HEK293 (cell line): ENCODE results near the gene ZNF316.

Source experiments
- CTCF ChIA-PET: fragments of 350-600 bp; formaldehyde crosslinking; extraction: SDS; loops from one replicate; lab custom pipeline; 2021; ENCODE audit warnings: antibody characterized with exemption; lab: Yijun Ruan, JAX
- POLR2A ChIA-PET: fragments of 300-600 bp; formaldehyde crosslinking; extraction: SDS; loops from one replicate; lab custom pipeline; 2020; ENCODE audit warnings: antibody characterized with exemption, inconsistent platforms; lab: Yijun Ruan, JAX
- H3K27ac ChIP-seq: fragments of 200-500 bp; sonication (Bioruptor generic); 2 replicates; pipeline ENCODE4 v1.5.1; 2014; ENCODE audit warnings: low read depth, low read length, control low read depth, inconsistent platforms; ENCODE audit errors: extremely low read depth
- H3K36me3 ChIP-seq, 2 experiments: fragments of 200-500 bp in 1 of 2; sonication (Bioruptor generic) in 1 of 2; 1 replicate in 1 of 2; 2 replicates in 1 of 2; pipeline ENCODE4 v1.5.1; 2014 to 2017; ENCODE audit warnings: inconsistent platforms in 2 of 2, low read length in 2 of 2; ENCODE audit not compliant: control insufficient read depth in 2 of 2, insufficient read depth in 1 of 2
- H3K4me1 ChIP-seq: fragments of 200-500 bp; sonication (Bioruptor generic); 2 replicates; pipeline ENCODE4 v1.5.1; 2014; ENCODE audit warnings: mild to moderate bottlenecking, low read length, inconsistent platforms; ENCODE audit not compliant: control insufficient read depth, insufficient read depth
- H3K4me3 ChIP-seq: 2 replicates; pipeline ENCODE4 v1.5.1; 2011; ENCODE audit warnings: low read depth, mild to moderate bottlenecking, control low read depth, low read length, moderate library complexity
- H3K9me3 ChIP-seq: fragments of 200-500 bp; sonication (Bioruptor generic); 2 replicates; pipeline ENCODE4 v1.5.1; 2014; ENCODE audit warnings: low read depth, low read length, inconsistent platforms; ENCODE audit not compliant: control insufficient read depth, insufficient read depth
- AEBP2 ChIP-seq: fragments of 450-650 bp; formaldehyde crosslinking; IDR thresholded peaks from 2 replicates; pipeline ENCODE4 v1.5.1; 2016; ENCODE audit warnings: missing biosample characterization, missing genetic modification characterization, borderline replicate concordance
- BCL11A ChIP-seq: fragments of 450-650 bp; formaldehyde crosslinking; IDR thresholded peaks from 2 replicates; pipeline ENCODE4 v1.5.1; 2016; ENCODE audit warnings: low read depth, missing biosample characterization, missing genetic modification characterization
- KLF16 ChIP-seq: fragments of 450-650 bp; formaldehyde crosslinking; IDR thresholded peaks from 2 replicates; pipeline ENCODE4 v1.5.1; 2017; ENCODE audit warnings: missing biosample characterization, missing genetic modification characterization
- ZBTB48 ChIP-seq: fragments of 450-650 bp; formaldehyde crosslinking; IDR thresholded peaks from 2 replicates; pipeline ENCODE4 v1.5.1; 2016; ENCODE audit warnings: missing biosample characterization, missing genetic modification characterization
- ZEB2 ChIP-seq: fragments of 450-650 bp; formaldehyde crosslinking; IDR thresholded peaks from 2 replicates; pipeline ENCODE4 v1.5.1; 2016; ENCODE audit warnings: missing biosample characterization, missing genetic modification characterization
- ZFP37 ChIP-seq: fragments of 450-650 bp; formaldehyde crosslinking; IDR thresholded peaks from 2 replicates; pipeline ENCODE4 v1.5.1; 2016; ENCODE audit warnings: missing biosample characterization, missing genetic modification characterization
- ZNF112 ChIP-seq: fragments of 450-650 bp; formaldehyde crosslinking; IDR thresholded peaks from 2 replicates; pipeline ENCODE4 v1.5.0; 2017; ENCODE audit warnings: missing biosample characterization, missing genetic modification characterization
- ZNF121 ChIP-seq: fragments of 450-650 bp; formaldehyde crosslinking; IDR thresholded peaks from 2 replicates; pipeline ENCODE4 v1.5.1; 2016; ENCODE audit warnings: missing biosample characterization, missing genetic modification characterization
- ZNF133 ChIP-seq: fragments of 450-650 bp; formaldehyde crosslinking; IDR thresholded peaks from 2 replicates; pipeline ENCODE4 v1.5.1; 2016; ENCODE audit warnings: missing biosample characterization, missing genetic modification characterization
- ZNF155 ChIP-seq: fragments of 450-650 bp; formaldehyde crosslinking; IDR thresholded peaks from 2 replicates; pipeline ENCODE4 v1.5.1; 2016; ENCODE audit warnings: missing biosample characterization, missing genetic modification characterization
- ZNF175 ChIP-seq: fragments of 450-650 bp; formaldehyde crosslinking; IDR thresholded peaks from 2 replicates; pipeline ENCODE4 v1.5.1; 2016; ENCODE audit warnings: missing biosample characterization, missing genetic modification characterization
- ZNF18 ChIP-seq: fragments of 450-650 bp; formaldehyde crosslinking; IDR thresholded peaks from 2 replicates; pipeline ENCODE4 v1.5.1; 2016; ENCODE audit warnings: missing biosample characterization, missing genetic modification characterization
- ZNF202 ChIP-seq: fragments of 450-650 bp; formaldehyde crosslinking; IDR thresholded peaks from 2 replicates; pipeline ENCODE4 v1.5.1; 2016; ENCODE audit warnings: missing biosample characterization, missing genetic modification characterization, borderline replicate concordance
- ZNF266 ChIP-seq: fragments of 450-650 bp; formaldehyde crosslinking; IDR thresholded peaks from 2 replicates; pipeline ENCODE4 v1.5.1; 2016; ENCODE audit warnings: missing biosample characterization, missing genetic modification characterization, low read depth
- ZNF37A ChIP-seq: fragments of 450-650 bp; IDR thresholded peaks from 2 replicates; pipeline ENCODE4 v1.5.1; 2018; ENCODE audit warnings: missing biosample characterization, missing genetic modification characterization
- ZNF48 ChIP-seq: fragments of 450-650 bp; formaldehyde crosslinking; IDR thresholded peaks from 2 replicates; pipeline ENCODE4 v1.5.1; 2016; ENCODE audit warnings: missing biosample characterization, missing genetic modification characterization
- ZNF544 ChIP-seq: fragments of 450-650 bp; formaldehyde crosslinking; IDR thresholded peaks from 2 replicates; pipeline ENCODE4 v1.5.0; 2017; ENCODE audit warnings: missing biosample characterization, missing genetic modification characterization
- ZNF548 ChIP-seq: fragments of 450-650 bp; formaldehyde crosslinking; IDR thresholded peaks from 2 replicates; pipeline ENCODE4 v1.5.1; 2016; ENCODE audit warnings: missing biosample characterization, missing genetic modification characterization
- ZNF560 ChIP-seq: fragments of 450-650 bp; formaldehyde crosslinking; IDR thresholded peaks from 2 replicates; pipeline ENCODE4 v1.5.1; 2017; ENCODE audit warnings: missing biosample characterization, missing genetic modification characterization, borderline replicate concordance
- ZNF600 ChIP-seq: fragments of 450-650 bp; formaldehyde crosslinking; IDR thresholded peaks from 2 replicates; pipeline ENCODE4 v1.5.1; 2016; ENCODE audit warnings: missing biosample characterization, missing genetic modification characterization
- ZNF624 ChIP-seq: fragments of 450-650 bp; formaldehyde crosslinking; IDR thresholded peaks from 2 replicates; pipeline ENCODE4 v1.5.1; 2017; ENCODE audit warnings: missing biosample characterization, missing genetic modification characterization
- ZNF658 ChIP-seq: fragments of 450-650 bp; formaldehyde crosslinking; IDR thresholded peaks from 2 replicates; pipeline ENCODE4; 2016; ENCODE audit warnings: missing biosample characterization, missing genetic modification characterization
- ZNF785 ChIP-seq: fragments of 450-650 bp; formaldehyde crosslinking; IDR thresholded peaks from 2 replicates; pipeline ENCODE4 v1.5.1; 2016; ENCODE audit warnings: missing biosample characterization, missing genetic modification characterization
- ZNF792 ChIP-seq: fragments of 450-650 bp; formaldehyde crosslinking; IDR thresholded peaks from 2 replicates; pipeline ENCODE4 v1.5.1; 2016; ENCODE audit warnings: missing biosample characterization, missing genetic modification characterization
- ZNF837 ChIP-seq: fragments of 450-650 bp; formaldehyde crosslinking; IDR thresholded peaks from 2 replicates; pipeline ENCODE4 v1.5.1; 2016; ENCODE audit warnings: missing biosample characterization, missing genetic modification characterization
- ZNF843 ChIP-seq: fragments of 450-650 bp; formaldehyde crosslinking; IDR thresholded peaks from 2 replicates; pipeline ENCODE4 v1.5.1; 2016; ENCODE audit warnings: missing biosample characterization, missing genetic modification characterization
- TF ChIP-seq, protein P1 (sequence below): fragments of 450-650 bp; formaldehyde crosslinking; IDR thresholded peaks from 2 replicates; pipeline ENCODE4 v1.5.1; 2016; ENCODE audit warnings: missing biosample characterization, missing genetic modification characterization, borderline replicate concordance

ZNF316 gene

GRCh38 chr7:6650086-6650485 is 13.0 kb downstream of the ZNF316 start (continued):
- TF ChIP-seq ZNF266 (tag by site-specific recombination) (no peak), ZNF121 (tag by site-specific recombination) (no peak), ZNF48 (tag by site-specific recombination) (no peak), ZNF544 (tag by site-specific recombination) (no peak), ZNF600 (tag by site-specific recombination) (no peak)

DNA sequence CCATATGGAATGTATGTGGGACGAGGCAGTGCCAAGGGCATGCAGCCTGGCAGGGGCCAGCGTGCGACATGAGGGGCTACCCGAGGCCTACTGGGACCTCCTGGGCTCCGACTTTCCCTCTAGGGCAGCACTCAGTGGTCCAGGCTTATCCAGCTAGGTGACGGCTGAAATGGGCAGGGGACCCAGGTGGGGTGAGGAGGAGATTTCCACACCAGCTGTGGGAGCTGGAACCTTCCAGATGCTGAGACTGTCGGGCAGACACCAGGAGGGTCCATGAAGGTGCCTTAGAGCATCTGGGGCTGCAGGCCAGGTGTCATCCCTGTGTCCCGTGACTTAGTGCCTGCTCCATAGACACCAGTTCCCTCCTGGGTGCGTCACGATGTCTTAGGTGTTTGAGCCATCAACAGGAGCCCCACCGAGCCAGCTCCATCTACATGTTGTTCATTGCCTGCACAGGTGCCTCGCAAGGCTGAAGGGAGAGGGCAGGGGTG is 13.4 kb downstream of the ZNF316 start:
- no peaks in the 10 kb centered on the region for H3K9me3 ChIP-seq
- CTCF ChIA-PET: no interaction called here

GRCh38 chr7:6651851-6652445 is 14.8 kb downstream of the ZNF316 start:
- Histone ChIP-seq H3K4me1 (no peaks in the 10 kb centered on the region), H3K36me3 (peaks cover 6 to 75% of the 10 kb centered on the region in 2 experiments; a peak in 2 of 3 replicates), H3K27ac (no peak overlapping the region), H3K9me3 (no peaks in the 10 kb centered on the region), H3K4me3 (no peak overlapping the region)
- POLR2A ChIA-PET: no interaction called here
- CTCF ChIA-PET: no interaction called here
- TF ChIP-seq BCL11A (no peak), AEBP2 (tag by site-specific recombination) (no peak), ZFP37 (tag by site-specific recombination) (no peak), ZNF785 (tag by site-specific recombination) (no peak), ZNF175 (tag by site-specific recombination) (no peak), ZNF624 (no peak), ZNF843 (tag by site-specific recombination) (no peak), ZEB2 (tag by site-specific recombination) (no peak), ZNF133 (tag by site-specific recombination) (no peak), ZNF658 (tag by site-specific recombination) (no peak), ZBTB48 (tag by site-specific recombination) (no peak), ZNF112 (tag by site-specific recombination) (no peak), ZNF37A (tag by site-specific recombination) (no peak), ZNF155 (tag by site-specific recombination) (no peak), ZNF560 (no peak), ZNF837 (tag by site-specific recombination) (no peak)
- TF ChIP-seq, protein P1, sequence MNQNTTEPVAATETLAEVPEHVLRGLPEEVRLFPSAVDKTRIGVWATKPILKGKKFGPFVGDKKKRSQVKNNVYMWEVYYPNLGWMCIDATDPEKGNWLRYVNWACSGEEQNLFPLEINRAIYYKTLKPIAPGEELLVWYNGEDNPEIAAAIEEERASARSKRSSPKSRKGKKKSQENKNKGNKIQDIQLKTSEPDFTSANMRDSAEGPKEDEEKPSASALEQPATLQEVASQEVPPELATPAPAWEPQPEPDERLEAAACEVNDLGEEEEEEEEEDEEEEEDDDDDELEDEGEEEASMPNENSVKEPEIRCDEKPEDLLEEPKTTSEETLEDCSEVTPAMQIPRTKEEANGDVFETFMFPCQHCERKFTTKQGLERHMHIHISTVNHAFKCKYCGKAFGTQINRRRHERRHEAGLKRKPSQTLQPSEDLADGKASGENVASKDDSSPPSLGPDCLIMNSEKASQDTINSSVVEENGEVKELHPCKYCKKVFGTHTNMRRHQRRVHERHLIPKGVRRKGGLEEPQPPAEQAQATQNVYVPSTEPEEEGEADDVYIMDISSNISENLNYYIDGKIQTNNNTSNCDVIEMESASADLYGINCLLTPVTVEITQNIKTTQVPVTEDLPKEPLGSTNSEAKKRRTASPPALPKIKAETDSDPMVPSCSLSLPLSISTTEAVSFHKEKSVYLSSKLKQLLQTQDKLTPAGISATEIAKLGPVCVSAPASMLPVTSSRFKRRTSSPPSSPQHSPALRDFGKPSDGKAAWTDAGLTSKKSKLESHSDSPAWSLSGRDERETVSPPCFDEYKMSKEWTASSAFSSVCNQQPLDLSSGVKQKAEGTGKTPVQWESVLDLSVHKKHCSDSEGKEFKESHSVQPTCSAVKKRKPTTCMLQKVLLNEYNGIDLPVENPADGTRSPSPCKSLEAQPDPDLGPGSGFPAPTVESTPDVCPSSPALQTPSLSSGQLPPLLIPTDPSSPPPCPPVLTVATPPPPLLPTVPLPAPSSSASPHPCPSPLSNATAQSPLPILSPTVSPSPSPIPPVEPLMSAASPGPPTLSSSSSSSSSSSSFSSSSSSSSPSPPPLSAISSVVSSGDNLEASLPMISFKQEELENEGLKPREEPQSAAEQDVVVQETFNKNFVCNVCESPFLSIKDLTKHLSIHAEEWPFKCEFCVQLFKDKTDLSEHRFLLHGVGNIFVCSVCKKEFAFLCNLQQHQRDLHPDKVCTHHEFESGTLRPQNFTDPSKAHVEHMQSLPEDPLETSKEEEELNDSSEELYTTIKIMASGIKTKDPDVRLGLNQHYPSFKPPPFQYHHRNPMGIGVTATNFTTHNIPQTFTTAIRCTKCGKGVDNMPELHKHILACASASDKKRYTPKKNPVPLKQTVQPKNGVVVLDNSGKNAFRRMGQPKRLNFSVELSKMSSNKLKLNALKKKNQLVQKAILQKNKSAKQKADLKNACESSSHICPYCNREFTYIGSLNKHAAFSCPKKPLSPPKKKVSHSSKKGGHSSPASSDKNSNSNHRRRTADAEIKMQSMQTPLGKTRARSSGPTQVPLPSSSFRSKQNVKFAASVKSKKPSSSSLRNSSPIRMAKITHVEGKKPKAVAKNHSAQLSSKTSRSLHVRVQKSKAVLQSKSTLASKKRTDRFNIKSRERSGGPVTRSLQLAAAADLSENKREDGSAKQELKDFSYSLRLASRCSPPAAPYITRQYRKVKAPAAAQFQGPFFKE (tag by site-specific recombination): no peak

More for the DNA sequence above, 13.4 kb downstream of the ZNF316 start:
- POLR2A ChIA-PET: no interaction called here
- Histone ChIP-seq H3K27ac (no peak overlapping the region), H3K4me1 (no peaks in the 10 kb centered on the region), H3K36me3 (peaks cover 6 to 86% of the 10 kb centered on the region in 2 experiments; a peak in 2 of 3 replicates), H3K4me3 (no peak overlapping the region)
- no peak for TF ChIP-seq ZNF266 (tag by site-specific recombination)
- no peak for TF ChIP-seq ZNF18 (tag by site-specific recombination)
- no peak for TF ChIP-seq ZNF792 (tag by site-specific recombination)
- no peak for TF ChIP-seq ZNF548 (tag by site-specific recombination)
- no peak for TF ChIP-seq KLF16 (tag by site-specific recombination)
- TF ChIP-seq ZNF202 (tag by site-specific recombination): no peak
